Natural killer cell (primary cell): ENCODE results near the gene PCDHB8. TPM values are rescaled to one million over a fixed set of nuclear protein-coding genes. Genes with fewer than 3 reads are reported as not detected.
"Not testable (repeated sequence)": the region's sequence is repeated elsewhere in the genome, so short reads cannot be mapped to it uniquely, and the experiment has no call there.

Source experiments
- ATAC-seq, 3 donors: fragments of 150-1000 bp in 2 of 3; fragments of 200-7000 bp in 1 of 3; cut with Tn5 transposase; 1 replicate in 1 of 3; 2 replicates in 2 of 3; pipeline ENCODE4 v1.10.0; 2021; ENCODE audit warnings: mild to moderate bottlenecking in 2 of 3, moderate library complexity in 2 of 3
- DNase-seq, 2 donors: peaks; one replicate each; pipeline versions ENCODE4 v3.0.0 to v3.0.0-alpha.2; 2013 to 2021; ENCODE audit warnings: mixed read lengths in 1 of 2
- H3K27ac ChIP-seq: one replicate; pipeline ENCODE4 v1.5.1; 2013; ENCODE audit warnings: mild to moderate bottlenecking, low read length
- H3K27me3 ChIP-seq: one replicate; pipeline ENCODE4 v1.6.1; 2013; ENCODE audit warnings: low read length; ENCODE audit not compliant: control insufficient read depth, insufficient read depth
- H3K36me3 ChIP-seq: one replicate; pipeline ENCODE4 v1.6.1; 2013; ENCODE audit warnings: low read length; ENCODE audit not compliant: control insufficient read depth, insufficient read depth
- H3K4me1 ChIP-seq: one replicate; pipeline ENCODE4 v1.6.1; 2013; ENCODE audit warnings: low read length; ENCODE audit not compliant: control insufficient read depth, insufficient read depth
- H3K4me3 ChIP-seq: one replicate; pipeline ENCODE4 v1.5.1; 2013; ENCODE audit warnings: low read length
- H3K9me3 ChIP-seq: one replicate; pipeline ENCODE4 v1.6.1; 2013; ENCODE audit warnings: low read length; ENCODE audit not compliant: control insufficient read depth, insufficient read depth
- H3K27ac Mint-ChIP-seq, 2 donors: one replicate each; pipeline ENCODE4 v1.8.0; 2022; ENCODE audit warnings: mild to moderate bottlenecking in 2 of 2, mixed read lengths in 2 of 2, moderate library complexity in 1 of 2
- H3K27me3 Mint-ChIP-seq, 2 donors: one replicate each; pipeline ENCODE4 v1.8.0; 2022; ENCODE audit warnings: low read depth in 2 of 2, mixed read lengths in 2 of 2
- H3K36me3 Mint-ChIP-seq: one replicate; pipeline ENCODE4 v1.8.0; 2022; ENCODE audit warnings: mixed read lengths
- H3K4me1 Mint-ChIP-seq, 2 donors: one replicate each; pipeline ENCODE4 v1.8.0; 2022; ENCODE audit warnings: mixed read lengths in 2 of 2
- H3K4me3 Mint-ChIP-seq: one replicate; pipeline ENCODE4 v1.8.0; 2022; ENCODE audit warnings: mild to moderate bottlenecking, moderate library complexity, mixed read lengths
- H3K9me3 Mint-ChIP-seq, 2 donors: one replicate each; pipeline ENCODE4 v1.8.0; 2022; ENCODE audit warnings: mixed read lengths in 2 of 2
- WGBS: methylation state at CpG from one replicate; pipeline ENCODE4 v1.1.7; 2013; ENCODE audit warnings: missing lambda C conversion rate; ENCODE audit not compliant: insufficient coverage; 5-methylcytosine and 5-hydroxymethylcytosine counted together
- intact Hi-C: fragments of 100-400 bp; cut with micrococcal nuclease; formaldehyde crosslinking; loops from one replicate; pipeline ENCODE4 v1.14.2; 2022
- total RNA-seq, 4 donors: library from RNA; stranded (reverse); fragments of 120-200 nt in 1 of 4; gene quantifications; one replicate each; pipeline versions ENCODE4 v1.2.3 to v1.2.4, GENCODE V29; 2013 to 2022
- TF ChIP-seq, protein P1 (sequence below): fragments of 200-600 bp; IDR thresholded peaks from one replicate; pipeline ENCODE4 v1.8.0; 2022; ENCODE audit warnings: antibody characterized with exemption

Gene PCDHB8
- total RNA-seq, 3 donors from 2014 or later (not counting 1 experiment from before 2014, with no cell fraction given) = not detected

DNA sequence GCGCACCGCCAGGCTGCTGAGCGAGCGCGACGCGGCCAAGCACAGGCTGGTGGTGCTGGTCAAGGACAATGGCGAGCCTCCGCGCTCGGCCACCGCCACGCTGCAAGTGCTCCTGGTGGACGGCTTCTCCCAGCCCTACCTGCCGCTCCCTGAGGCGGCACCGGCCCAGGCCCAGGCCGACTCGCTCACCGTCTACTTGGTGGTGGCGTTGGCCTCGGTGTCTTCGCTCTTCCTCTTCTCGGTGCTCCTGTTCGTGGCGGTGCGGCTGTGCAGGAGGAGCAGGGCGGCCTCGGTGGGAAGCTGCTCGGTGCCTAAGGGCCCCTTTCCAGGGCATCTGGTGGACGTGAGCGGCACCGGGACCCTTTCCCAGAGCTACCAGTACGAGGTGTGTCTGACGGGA is 24.1 kb downstream of the PCDHB8 start:
- WGBS = 45% methylated on average over 32 of the region's 35 CpGs
- H3K27me3 ChIP-seq, intact Hi-C loops, H3K27ac ChIP-seq, H3K36me3 Mint-ChIP-seq, H3K4me3 ChIP-seq, DNase-seq, H3K27ac Mint-ChIP-seq, H3K36me3 ChIP-seq, H3K4me1 ChIP-seq, ATAC-seq, H3K9me3 ChIP-seq, H3K4me3 Mint-ChIP-seq, H3K4me1 Mint-ChIP-seq: not testable (repeated sequence)
- peaks cover 0 to 22% of the 10 kb centered on the region in 2 donors for H3K27me3 Mint-ChIP-seq
- H3K9me3 Mint-ChIP-seq = peaks cover 7 to 11% of the 10 kb centered on the region in 2 donors

DNA sequence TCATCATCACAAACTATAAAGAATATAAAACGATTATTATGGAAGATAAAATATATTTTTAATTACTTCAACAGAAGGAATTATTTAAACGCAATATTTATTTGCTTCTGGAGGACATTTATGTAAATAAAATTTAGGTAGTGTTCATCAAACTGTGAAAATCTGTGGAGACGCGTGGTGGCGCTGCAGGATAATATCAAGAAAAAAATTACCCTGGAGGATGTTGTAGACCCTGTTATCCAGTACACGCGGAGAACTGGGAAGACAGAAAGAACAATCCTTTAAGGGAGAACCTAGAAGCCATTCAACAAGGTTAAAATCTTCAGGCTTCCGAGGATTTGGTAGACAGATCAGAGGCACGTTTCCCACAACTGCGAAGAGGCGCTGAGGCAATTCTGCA is 30.9 kb downstream of the PCDHB8 start, which contains the start of gene PCDHB12:
Gene PCDHB12 (plus strand): TSS at position 242 of the 400 bp plus-strand sequence. CDS start 189 bp downstream, outside the sequence.
- H3K9me3 Mint-ChIP-seq = no peaks in the 10 kb centered on the region
- H3K36me3 Mint-ChIP-seq = no peaks in the 10 kb centered on the region
- no peaks in the 10 kb centered on the region for H3K9me3 ChIP-seq
- no peak within 1 kb of the TSS for H3K4me3 ChIP-seq
- H3K27ac Mint-ChIP-seq = no peak within 1 kb of the TSS
- WGBS = 31% methylated on average over 9 of the region's 11 CpGs
- intact Hi-C loops = no loop called here
- peaks cover 12% of the 10 kb centered on the region for H3K27me3 ChIP-seq
- no peak within 1 kb of the TSS for H3K4me3 Mint-ChIP-seq
- H3K27ac ChIP-seq = no peak within 1 kb of the TSS
- H3K4me1 ChIP-seq = no peaks in the 10 kb centered on the region
- H3K27me3 Mint-ChIP-seq = peaks cover 9 to 30% of the 10 kb centered on the region in 2 donors
- H3K4me1 Mint-ChIP-seq = no peaks in the 10 kb centered on the region
- TF ChIP-seq, protein P1, sequence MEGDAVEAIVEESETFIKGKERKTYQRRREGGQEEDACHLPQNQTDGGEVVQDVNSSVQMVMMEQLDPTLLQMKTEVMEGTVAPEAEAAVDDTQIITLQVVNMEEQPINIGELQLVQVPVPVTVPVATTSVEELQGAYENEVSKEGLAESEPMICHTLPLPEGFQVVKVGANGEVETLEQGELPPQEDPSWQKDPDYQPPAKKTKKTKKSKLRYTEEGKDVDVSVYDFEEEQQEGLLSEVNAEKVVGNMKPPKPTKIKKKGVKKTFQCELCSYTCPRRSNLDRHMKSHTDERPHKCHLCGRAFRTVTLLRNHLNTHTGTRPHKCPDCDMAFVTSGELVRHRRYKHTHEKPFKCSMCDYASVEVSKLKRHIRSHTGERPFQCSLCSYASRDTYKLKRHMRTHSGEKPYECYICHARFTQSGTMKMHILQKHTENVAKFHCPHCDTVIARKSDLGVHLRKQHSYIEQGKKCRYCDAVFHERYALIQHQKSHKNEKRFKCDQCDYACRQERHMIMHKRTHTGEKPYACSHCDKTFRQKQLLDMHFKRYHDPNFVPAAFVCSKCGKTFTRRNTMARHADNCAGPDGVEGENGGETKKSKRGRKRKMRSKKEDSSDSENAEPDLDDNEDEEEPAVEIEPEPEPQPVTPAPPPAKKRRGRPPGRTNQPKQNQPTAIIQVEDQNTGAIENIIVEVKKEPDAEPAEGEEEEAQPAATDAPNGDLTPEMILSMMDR = no peak
- peak in 1 of 2 donors; percentile 4 for DNase-seq
- ATAC-seq = no peak
- no peaks in the 10 kb centered on the region for H3K36me3 ChIP-seq

DNA sequence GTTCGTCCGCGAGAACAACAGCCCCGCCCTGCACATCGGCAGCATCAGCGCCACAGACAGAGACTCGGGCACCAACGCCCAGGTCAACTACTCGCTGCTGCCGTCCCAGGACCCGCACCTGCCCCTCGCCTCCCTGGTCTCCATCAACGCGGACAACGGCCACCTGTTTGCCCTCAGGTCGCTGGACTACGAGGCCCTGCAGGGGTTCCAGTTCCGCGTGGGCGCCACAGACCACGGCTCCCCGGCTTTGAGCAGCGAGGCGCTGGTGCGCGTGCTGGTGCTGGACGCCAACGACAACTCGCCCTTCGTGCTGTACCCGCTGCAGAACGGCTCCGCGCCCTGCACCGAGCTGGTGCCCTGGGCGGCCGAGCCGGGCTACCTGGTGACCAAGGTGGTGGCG is 32.7 kb downstream of the PCDHB8 start:
- ATAC-seq, intact Hi-C loops, H3K4me1 ChIP-seq, H3K9me3 Mint-ChIP-seq, H3K36me3 Mint-ChIP-seq, H3K4me1 Mint-ChIP-seq, H3K27ac ChIP-seq, H3K4me3 ChIP-seq, H3K27ac Mint-ChIP-seq, DNase-seq, H3K36me3 ChIP-seq, H3K4me3 Mint-ChIP-seq, H3K9me3 ChIP-seq: not testable (repeated sequence)
- peaks cover 12% of the 10 kb centered on the region for H3K27me3 ChIP-seq
- H3K27me3 Mint-ChIP-seq = peaks cover 9 to 38% of the 10 kb centered on the region in 2 donors
- 38% methylated on average over 26 of the region's 39 CpGs for WGBS

DNA sequence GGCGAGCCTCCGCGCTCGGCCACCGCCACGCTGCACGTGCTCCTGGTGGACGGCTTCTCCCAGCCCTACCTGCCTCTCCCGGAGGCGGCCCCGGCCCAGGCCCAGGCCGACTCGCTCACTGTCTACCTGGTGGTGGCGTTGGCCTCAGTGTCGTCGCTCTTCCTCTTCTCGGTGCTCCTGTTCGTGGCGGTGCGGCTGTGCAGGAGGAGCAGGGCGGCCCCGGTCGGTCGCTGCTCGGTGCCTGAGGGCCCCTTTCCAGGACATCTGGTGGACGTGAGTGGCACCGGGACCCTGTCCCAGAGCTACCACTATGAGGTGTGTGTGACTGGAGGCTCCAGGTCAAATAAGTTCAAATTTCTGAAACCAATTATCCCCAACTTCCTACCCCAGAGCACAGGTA is 33.3 kb downstream of the PCDHB8 start:
- H3K36me3 Mint-ChIP-seq, H3K4me1 Mint-ChIP-seq, H3K27ac Mint-ChIP-seq, H3K4me3 ChIP-seq, H3K36me3 ChIP-seq, ATAC-seq, DNase-seq, H3K9me3 ChIP-seq, H3K4me1 ChIP-seq, H3K9me3 Mint-ChIP-seq, H3K27ac ChIP-seq, intact Hi-C loops, H3K4me3 Mint-ChIP-seq: not testable (repeated sequence)
- WGBS = 28% methylated on average over 21 of the region's 27 CpGs
- peaks cover 9 to 38% of the 10 kb centered on the region in 2 donors for H3K27me3 Mint-ChIP-seq
- peaks cover 12% of the 10 kb centered on the region for H3K27me3 ChIP-seq

DNA sequence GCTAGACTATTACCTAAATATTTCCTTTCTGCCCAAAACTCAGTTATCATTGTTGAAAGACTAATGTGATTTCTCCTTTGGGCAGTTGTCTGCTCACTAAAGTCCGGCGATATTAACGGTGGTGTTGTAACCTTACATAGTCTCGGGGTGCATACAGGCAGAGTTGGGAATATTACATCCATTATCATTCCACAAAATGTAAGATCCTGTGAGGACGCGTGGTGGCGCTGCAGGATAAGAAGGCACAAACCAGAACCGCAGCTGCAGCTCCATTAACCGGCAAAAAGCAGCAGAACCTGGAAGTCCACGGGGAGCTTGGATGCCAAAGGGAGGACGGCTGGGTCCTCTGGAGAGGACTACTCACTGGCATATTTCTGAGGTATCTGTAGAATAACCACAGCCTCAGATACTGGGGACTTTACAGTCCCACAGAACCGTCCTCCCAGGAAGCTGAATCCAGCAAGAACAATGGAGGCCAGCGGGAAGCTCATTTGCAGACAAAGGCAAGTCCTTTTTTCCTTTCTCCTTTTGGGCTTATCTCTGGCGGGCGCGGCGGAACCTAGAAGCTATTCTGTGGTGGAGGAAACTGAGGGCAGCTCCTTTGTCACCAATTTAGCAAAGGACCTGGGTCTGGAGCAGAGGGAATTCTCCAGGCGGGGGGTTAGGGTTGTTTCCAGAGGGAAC is 36.2 kb downstream of the PCDHB8 start, which contains the start of gene PCDHB13:
Gene PCDHB13 (plus strand): TSS at position 264 of the 684 bp plus-strand sequence. CDS start 205 bp downstream, at position 469.
- H3K27me3 ChIP-seq, H3K36me3 Mint-ChIP-seq, H3K27ac Mint-ChIP-seq, H3K27ac ChIP-seq, H3K4me1 Mint-ChIP-seq, H3K4me3 ChIP-seq, ATAC-seq, intact Hi-C loops, H3K4me3 Mint-ChIP-seq, H3K9me3 Mint-ChIP-seq, H3K4me1 ChIP-seq, H3K9me3 ChIP-seq, H3K36me3 ChIP-seq: not testable (repeated sequence)
- peak in 1 of 2 donors; percentile 53 for DNase-seq
- peaks cover 9 to 33% of the 10 kb centered on the region in 2 donors for H3K27me3 Mint-ChIP-seq
- WGBS = 14% methylated on average over 12 of the region's 18 CpGs

DNA sequence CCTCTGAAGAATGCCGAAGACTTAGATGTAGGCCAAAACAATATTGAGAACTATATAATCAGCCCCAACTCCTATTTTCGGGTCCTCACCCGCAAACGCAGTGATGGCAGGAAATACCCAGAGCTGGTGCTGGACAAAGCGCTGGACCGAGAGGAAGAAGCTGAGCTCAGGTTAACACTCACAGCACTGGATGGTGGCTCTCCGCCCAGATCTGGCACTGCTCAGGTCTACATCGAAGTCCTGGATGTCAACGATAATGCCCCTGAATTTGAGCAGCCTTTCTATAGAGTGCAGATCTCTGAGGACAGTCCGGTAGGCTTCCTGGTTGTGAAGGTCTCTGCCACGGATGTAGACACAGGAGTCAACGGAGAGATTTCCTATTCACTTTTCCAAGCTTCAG is 37.0 kb downstream of the PCDHB8 start:
- H3K9me3 Mint-ChIP-seq, DNase-seq, H3K4me3 ChIP-seq, H3K27ac Mint-ChIP-seq, H3K4me1 ChIP-seq, ATAC-seq, H3K27ac ChIP-seq, intact Hi-C loops, H3K4me1 Mint-ChIP-seq, H3K9me3 ChIP-seq, H3K36me3 Mint-ChIP-seq, H3K36me3 ChIP-seq, H3K27me3 ChIP-seq, H3K4me3 Mint-ChIP-seq: not testable (repeated sequence)
- H3K27me3 Mint-ChIP-seq = peaks cover 4 to 29% of the 10 kb centered on the region in 2 donors
- WGBS = 63% methylated on average over 7 of the region's 12 CpGs

DNA sequence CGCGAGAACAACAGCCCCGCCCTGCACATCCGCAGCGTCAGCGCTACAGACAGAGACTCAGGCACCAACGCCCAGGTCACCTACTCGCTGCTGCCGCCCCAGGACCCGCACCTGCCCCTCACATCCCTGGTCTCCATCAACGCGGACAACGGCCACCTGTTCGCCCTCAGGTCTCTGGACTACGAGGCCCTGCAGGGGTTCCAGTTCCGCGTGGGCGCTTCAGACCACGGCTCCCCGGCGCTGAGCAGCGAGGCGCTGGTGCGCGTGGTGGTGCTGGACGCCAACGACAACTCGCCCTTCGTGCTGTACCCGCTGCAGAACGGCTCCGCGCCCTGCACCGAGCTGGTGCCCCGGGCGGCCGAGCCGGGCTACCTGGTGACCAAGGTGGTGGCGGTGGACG is 37.9 kb downstream of the PCDHB8 start:
- H3K36me3 Mint-ChIP-seq, H3K4me3 Mint-ChIP-seq, H3K27ac ChIP-seq, DNase-seq, H3K9me3 Mint-ChIP-seq, intact Hi-C loops, H3K27me3 ChIP-seq, ATAC-seq, H3K36me3 ChIP-seq, H3K4me3 ChIP-seq, H3K4me1 ChIP-seq, H3K9me3 ChIP-seq, H3K27ac Mint-ChIP-seq, H3K4me1 Mint-ChIP-seq: not testable (repeated sequence)
- 41% methylated on average over 28 of the region's 40 CpGs for WGBS
- peaks cover 0 to 31% of the 10 kb centered on the region in 2 donors for H3K27me3 Mint-ChIP-seq
